GM23338 (cell line): Measurements from ENCODE around the gene CACNB4. TPM values are rescaled to one million over a fixed set of nuclear protein-coding genes. Genes with fewer than 3 reads are reported as not detected.

Experiments
- ATAC-seq: fragments of 200-7000 bp; cut with Tn5 transposase; 3 replicates; pipeline ENCODE4 v1.9.1; 2020
- DNase-seq: peaks from one replicate; pipeline ENCODE4 v3.0.0-alpha.2; 2015; ENCODE audit warnings: low spot score
- H2AFZ ChIP-seq: fragments of 200-600 bp; sonication (generic); 2 replicates; pipeline ENCODE4 v1.8.0; 2016; ENCODE audit warnings: antibody characterized with exemption, mild to moderate bottlenecking, moderate library complexity
- H3F3A ChIP-seq: fragments of 200-600 bp; sonication (generic); replicated peaks from 2 replicates; pipeline ENCODE4 v1.8.0; 2017; ENCODE audit warnings: antibody characterized with exemption, mixed run types, low read depth
- H3K27ac ChIP-seq: fragments of 200-600 bp; sonication (generic); 2 replicates; pipeline ENCODE4 v1.6.1; 2016; ENCODE audit warnings: low read depth
- H3K27me3 ChIP-seq: fragments of 200-600 bp; sonication (generic); 2 replicates; pipeline ENCODE4 v1.8.0; 2016; ENCODE audit warnings: mild to moderate bottlenecking, mixed run types, moderate library complexity; ENCODE audit not compliant: insufficient read depth
- H3K36me3 ChIP-seq: fragments of 200-600 bp; sonication (generic); 2 replicates; pipeline ENCODE4 v1.8.0; 2016; ENCODE audit warnings: mild to moderate bottlenecking; ENCODE audit not compliant: insufficient read depth
- H3K4me1 ChIP-seq: fragments of 200-600 bp; sonication (generic); 2 replicates; pipeline ENCODE4 v1.8.0; 2016; ENCODE audit warnings: mild to moderate bottlenecking, moderate library complexity; ENCODE audit not compliant: insufficient read depth
- H3K4me2 ChIP-seq: fragments of 200-600 bp; sonication (generic); 2 replicates; pipeline ENCODE4 v1.7.1; 2017; ENCODE audit warnings: mixed run types
- H3K4me3 ChIP-seq: fragments of 200-600 bp; sonication (generic); 2 replicates; pipeline ENCODE4 v1.6.1; 2016; ENCODE audit warnings: mixed run types
- H3K79me2 ChIP-seq: fragments of 200-600 bp; sonication (generic); replicated peaks from 2 replicates; pipeline ENCODE4 v1.8.0; 2017; ENCODE audit warnings: mild to moderate bottlenecking; ENCODE audit not compliant: insufficient read depth
- H3K9me2 ChIP-seq: fragments of 200-600 bp; sonication (generic); 2 replicates; pipeline ENCODE4 v1.8.0; 2017; ENCODE audit not compliant: insufficient read depth
- H4K20me1 ChIP-seq: fragments of 200-600 bp; sonication (generic); replicated peaks from 2 replicates; pipeline ENCODE4 v1.8.0; 2017; ENCODE audit warnings: mild to moderate bottlenecking; ENCODE audit not compliant: insufficient read depth
- H3K27ac Mint-ChIP-seq: 2 replicates; pipeline ENCODE4 v1.8.0; 2020; ENCODE audit warnings: inconsistent platforms, mild to moderate bottlenecking, moderate library complexity, mixed read lengths
- H3K27me3 Mint-ChIP-seq: 3 replicates; pipeline ENCODE4 v1.8.0; 2022; ENCODE audit warnings: low read depth, mild to moderate bottlenecking, moderate library complexity, mixed read lengths, inconsistent platforms; ENCODE audit not compliant: insufficient read depth, poor library complexity
- H3K36me3 Mint-ChIP-seq: 3 replicates; pipeline ENCODE4 v1.8.0; 2021; ENCODE audit warnings: low read depth, mild to moderate bottlenecking, inconsistent platforms, moderate library complexity, mixed read lengths
- H3K4me1 Mint-ChIP-seq: 3 replicates; pipeline ENCODE4 v1.8.0; 2020; ENCODE audit warnings: mild to moderate bottlenecking, inconsistent platforms, mixed read lengths
- H3K4me3 Mint-ChIP-seq: 3 replicates; pipeline ENCODE4 v1.8.0; 2021; ENCODE audit warnings: moderate library complexity, mild to moderate bottlenecking, inconsistent platforms, mixed read lengths
- H3K9me3 Mint-ChIP-seq: 3 replicates; pipeline ENCODE4 v1.8.0; 2020; ENCODE audit warnings: moderate library complexity, mild to moderate bottlenecking, inconsistent platforms, mixed read lengths
- CREB1 ChIP-seq: fragments of 250-450 bp; sonication (Bioruptor Pico); IDR thresholded peaks from 2 replicates; pipeline ENCODE4 v1.5.0; 2020; ENCODE audit warnings: low read depth, mild to moderate bottlenecking, moderate library complexity
- CTCF ChIP-seq, 2 experiments: fragments of 200-600 bp in 1 of 2; sonication (generic) in 1 of 2; conservative IDR thresholded peaks; 2 replicates each; pipeline versions ENCODE4 v1.5.1 to v1.6.1; 2016 to 2017; ENCODE audit warnings: antibody characterized with exemption in 2 of 2, low read depth in 2 of 2, mild to moderate bottlenecking in 2 of 2, moderate library complexity in 1 of 2
- EZH2 ChIP-seq: fragments of 200-600 bp; sonication (generic); IDR thresholded peaks from one replicate; pipeline ENCODE4 v1.8.0; 2017; ENCODE audit warnings: antibody characterized with exemption, mild to moderate bottlenecking, low read depth; ENCODE audit not compliant: unreplicated experiment
- EZH2phosphoT487 ChIP-seq: fragments of 200-600 bp; sonication (generic); IDR thresholded peaks from one replicate; pipeline ENCODE4 v1.8.1; 2018; ENCODE audit warnings: antibody characterized with exemption; ENCODE audit not compliant: unreplicated experiment
- JUNB ChIP-seq: IDR thresholded peaks from one replicate; pipeline ENCODE4 v1.6.1; 2016; ENCODE audit warnings: antibody characterized with exemption; ENCODE audit not compliant: unreplicated experiment
- NANOG ChIP-seq: IDR thresholded peaks from 2 replicates; pipeline ENCODE4 v1.6.1; 2016; ENCODE audit warnings: antibody characterized with exemption, borderline replicate concordance
- POLR2AphosphoS5 ChIP-seq: IDR thresholded peaks from 2 replicates; pipeline ENCODE4 v1.6.1; 2016; ENCODE audit warnings: antibody characterized with exemption, low read depth
- REST ChIP-seq: IDR thresholded peaks from one replicate; pipeline ENCODE4 v1.6.1; 2018; ENCODE audit warnings: antibody characterized with exemption; ENCODE audit not compliant: unreplicated experiment
- STAT1 ChIP-seq: IDR thresholded peaks from one replicate; pipeline ENCODE4 v1.6.1; 2016; ENCODE audit warnings: antibody characterized with exemption; ENCODE audit not compliant: unreplicated experiment
- ZNF114 ChIP-seq: fragments of 250-450 bp; sonication (Bioruptor Pico); IDR thresholded peaks from 2 replicates; pipeline ENCODE4 v1.5.0; 2020; ENCODE audit warnings: mild to moderate bottlenecking, moderate library complexity
- ZNF331 ChIP-seq: fragments of 250-450 bp; sonication (Bioruptor Pico); IDR thresholded peaks from 2 replicates; pipeline ENCODE4 v1.5.0; 2020; ENCODE audit warnings: low read depth, mild to moderate bottlenecking, moderate library complexity
- polyA plus RNA-seq: library from polyadenylated mRNA; unstranded; fragments of >200 nt; fragmentation: Nextera tagmentation; extraction: Ambion mirVana; gene quantifications from 2 replicates; pipeline ENCODE4 v1.2.1, GENCODE V29; 2016
- total RNA-seq: library from RNA; depleted of rRNA; stranded (reverse); fragments of >200 nt; shearing (Covaris generic); gene quantifications from 2 replicates; pipeline ENCODE4 v1.2.3, GENCODE V29; 2014
- TF ChIP-seq, protein P1 (sequence below): IDR thresholded peaks from 2 replicates; pipeline ENCODE4 v1.6.1; 2016; ENCODE audit warnings: antibody characterized with exemption
- TF ChIP-seq, protein P2 (sequence below): fragments of 250-450 bp; sonication (Bioruptor Pico); IDR thresholded peaks from 2 replicates; pipeline ENCODE4 v1.5.0; 2020; ENCODE audit warnings: mild to moderate bottlenecking, moderate library complexity

CACNB4 gene
- total and polyA plus RNA-seq, 2 experiments from 2014 or later: 4.0 to 9.8 TPM

- ATAC-seq: peak; percentile 45; the same call in 2 of the 3 replicates
- H3K36me3 Mint-ChIP-seq: no peaks in the 10 kb centered on the region
- Histone ChIP-seq H4K20me1 (no peaks in the 10 kb centered on the region), H3K27ac (0 out of 2 replicates have a peak overlapping the region, but pooled peaks have one; percentile 16), H3F3A (no peaks in the 10 kb centered on the region), H3K27me3 (no peaks in the 10 kb centered on the region), H3K4me2 (peak overlapping the region; percentile 28), H3K36me3 (no peaks in the 10 kb centered on the region), H3K79me2 (no peaks in the 10 kb centered on the region), H2AFZ (no peak overlapping the region), H3K9me2 (no peaks in the 10 kb centered on the region), H3K4me3 (no peak overlapping the region), H3K4me1 (peaks cover 9% of the 10 kb centered on the region)
- peak; percentile 20 for DNase-seq
- TF ChIP-seq CREB1 (no peak), ZNF331 (CRISPR knock-in tag) (no peak), EZH2 (no peak), CTCF (conservative IDR thresholded peaks at IDR 0.05; ENCODE audit: low read depth in 2 of 2) (no peak), POLR2AphosphoS5 (no peak), STAT1 (no peak), NANOG (no peak), EZH2phosphoT487 (no peak), ZNF114 (CRISPR knock-in tag) (no peak), REST (no peak), JUNB (no peak)
- TF ChIP-seq, protein P1, sequence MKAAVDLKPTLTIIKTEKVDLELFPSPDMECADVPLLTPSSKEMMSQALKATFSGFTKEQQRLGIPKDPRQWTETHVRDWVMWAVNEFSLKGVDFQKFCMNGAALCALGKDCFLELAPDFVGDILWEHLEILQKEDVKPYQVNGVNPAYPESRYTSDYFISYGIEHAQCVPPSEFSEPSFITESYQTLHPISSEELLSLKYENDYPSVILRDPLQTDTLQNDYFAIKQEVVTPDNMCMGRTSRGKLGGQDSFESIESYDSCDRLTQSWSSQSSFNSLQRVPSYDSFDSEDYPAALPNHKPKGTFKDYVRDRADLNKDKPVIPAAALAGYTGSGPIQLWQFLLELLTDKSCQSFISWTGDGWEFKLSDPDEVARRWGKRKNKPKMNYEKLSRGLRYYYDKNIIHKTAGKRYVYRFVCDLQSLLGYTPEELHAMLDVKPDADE: no peak
- TF ChIP-seq, protein P2, sequence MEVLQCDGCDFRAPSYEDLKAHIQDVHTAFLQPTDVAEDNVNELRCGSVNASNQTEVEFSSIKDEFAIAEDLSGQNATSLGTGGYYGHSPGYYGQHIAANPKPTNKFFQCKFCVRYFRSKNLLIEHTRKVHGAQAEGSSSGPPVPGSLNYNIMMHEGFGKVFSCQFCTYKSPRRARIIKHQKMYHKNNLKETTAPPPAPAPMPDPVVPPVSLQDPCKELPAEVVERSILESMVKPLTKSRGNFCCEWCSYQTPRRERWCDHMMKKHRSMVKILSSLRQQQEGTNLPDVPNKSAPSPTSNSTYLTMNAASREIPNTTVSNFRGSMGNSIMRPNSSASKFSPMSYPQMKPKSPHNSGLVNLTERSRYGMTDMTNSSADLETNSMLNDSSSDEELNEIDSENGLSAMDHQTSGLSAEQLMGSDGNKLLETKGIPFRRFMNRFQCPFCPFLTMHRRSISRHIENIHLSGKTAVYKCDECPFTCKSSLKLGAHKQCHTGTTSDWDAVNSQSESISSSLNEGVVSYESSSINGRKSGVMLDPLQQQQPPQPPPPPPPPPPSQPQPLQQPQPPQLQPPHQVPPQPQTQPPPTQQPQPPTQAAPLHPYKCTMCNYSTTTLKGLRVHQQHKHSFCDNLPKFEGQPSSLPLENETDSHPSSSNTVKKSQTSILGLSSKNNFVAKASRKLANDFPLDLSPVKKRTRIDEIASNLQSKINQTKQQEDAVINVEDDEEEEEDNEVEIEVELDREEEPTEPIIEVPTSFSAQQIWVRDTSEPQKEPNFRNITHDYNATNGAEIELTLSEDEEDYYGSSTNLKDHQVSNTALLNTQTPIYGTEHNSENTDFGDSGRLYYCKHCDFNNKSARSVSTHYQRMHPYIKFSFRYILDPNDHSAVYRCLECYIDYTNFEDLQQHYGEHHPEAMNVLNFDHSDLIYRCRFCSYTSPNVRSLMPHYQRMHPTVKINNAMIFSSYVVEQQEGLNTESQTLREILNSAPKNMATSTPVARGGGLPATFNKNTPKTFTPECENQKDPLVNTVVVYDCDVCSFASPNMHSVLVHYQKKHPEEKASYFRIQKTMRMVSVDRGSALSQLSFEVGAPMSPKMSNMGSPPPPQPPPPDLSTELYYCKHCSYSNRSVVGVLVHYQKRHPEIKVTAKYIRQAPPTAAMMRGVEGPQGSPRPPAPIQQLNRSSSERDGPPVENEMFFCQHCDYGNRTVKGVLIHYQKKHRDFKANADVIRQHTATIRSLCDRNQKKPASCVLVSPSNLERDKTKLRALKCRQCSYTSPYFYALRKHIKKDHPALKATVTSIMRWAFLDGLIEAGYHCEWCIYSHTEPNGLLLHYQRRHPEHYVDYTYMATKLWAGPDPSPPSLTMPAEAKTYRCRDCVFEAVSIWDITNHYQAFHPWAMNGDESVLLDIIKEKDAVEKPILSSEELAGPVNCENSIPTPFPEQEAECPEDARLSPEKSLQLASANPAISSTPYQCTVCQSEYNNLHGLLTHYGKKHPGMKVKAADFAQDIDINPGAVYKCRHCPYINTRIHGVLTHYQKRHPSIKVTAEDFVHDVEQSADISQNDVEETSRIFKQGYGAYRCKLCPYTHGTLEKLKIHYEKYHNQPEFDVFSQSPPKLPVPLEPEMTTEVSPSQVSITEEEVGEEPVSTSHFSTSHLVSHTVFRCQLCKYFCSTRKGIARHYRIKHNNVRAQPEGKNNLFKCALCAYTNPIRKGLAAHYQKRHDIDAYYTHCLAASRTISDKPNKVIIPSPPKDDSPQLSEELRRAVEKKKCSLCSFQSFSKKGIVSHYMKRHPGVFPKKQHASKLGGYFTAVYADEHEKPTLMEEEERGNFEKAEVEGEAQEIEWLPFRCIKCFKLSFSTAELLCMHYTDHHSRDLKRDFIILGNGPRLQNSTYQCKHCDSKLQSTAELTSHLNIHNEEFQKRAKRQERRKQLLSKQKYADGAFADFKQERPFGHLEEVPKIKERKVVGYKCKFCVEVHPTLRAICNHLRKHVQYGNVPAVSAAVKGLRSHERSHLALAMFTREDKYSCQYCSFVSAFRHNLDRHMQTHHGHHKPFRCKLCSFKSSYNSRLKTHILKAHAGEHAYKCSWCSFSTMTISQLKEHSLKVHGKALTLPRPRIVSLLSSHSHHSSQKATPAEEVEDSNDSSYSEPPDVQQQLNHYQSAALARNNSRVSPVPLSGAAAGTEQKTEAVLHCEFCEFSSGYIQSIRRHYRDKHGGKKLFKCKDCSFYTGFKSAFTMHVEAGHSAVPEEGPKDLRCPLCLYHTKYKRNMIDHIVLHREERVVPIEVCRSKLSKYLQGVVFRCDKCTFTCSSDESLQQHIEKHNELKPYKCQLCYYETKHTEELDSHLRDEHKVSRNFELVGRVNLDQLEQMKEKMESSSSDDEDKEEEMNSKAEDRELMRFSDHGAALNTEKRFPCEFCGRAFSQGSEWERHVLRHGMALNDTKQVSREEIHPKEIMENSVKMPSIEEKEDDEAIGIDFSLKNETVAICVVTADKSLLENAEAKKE (CRISPR knock-in tag): no peak
- no peaks in the 10 kb centered on the region for H3K27me3 Mint-ChIP-seq
- peaks cover 9% of the 10 kb centered on the region for H3K4me1 Mint-ChIP-seq
- H3K27ac Mint-ChIP-seq: peak overlapping the region; percentile 18; the same call in 1 of the 2 replicates
- H3K4me3 Mint-ChIP-seq: no peak overlapping the region
- no peaks in the 10 kb centered on the region for H3K9me3 Mint-ChIP-seq
Measured at GRCh38 chr2:152134488-152135280, 35.8 kb upstream of the CACNB4 start.
